Endodermal cell (in vitro differentiated cells): Measurements from ENCODE around the gene PPP2R3A. TPM values are rescaled to one million over a fixed set of nuclear protein-coding genes. Genes with fewer than 3 reads are reported as not detected.
"Not testable (repeated sequence)": the region's sequence is repeated elsewhere in the genome, so short reads cannot be mapped to it uniquely, and the experiment has no call there.

ENCODE experiments used
- DNase-seq: peaks from one replicate; pipeline ENCODE4 v3.0.0-alpha.2; 2017
- H3K27ac ChIP-seq: 2 replicates; pipeline ENCODE4 v1.5.1; 2013; ENCODE audit warnings: mild to moderate bottlenecking, low read depth, low read length, moderate library complexity
- H3K27me3 ChIP-seq: 2 replicates; pipeline ENCODE4 v1.6.1; 2013; ENCODE audit warnings: mild to moderate bottlenecking, low read length, moderate library complexity; ENCODE audit not compliant: insufficient read depth, control insufficient read depth, poor library complexity, severe bottlenecking
- H3K36me3 ChIP-seq: 2 replicates; pipeline ENCODE4 v1.7.0; 2013; ENCODE audit warnings: mild to moderate bottlenecking, low read length, moderate library complexity; ENCODE audit not compliant: control insufficient read depth, insufficient read depth
- H3K4me1 ChIP-seq: one replicate; pipeline ENCODE4 v1.7.0; 2013; ENCODE audit warnings: low read length; ENCODE audit not compliant: control insufficient read depth, insufficient read depth
- H3K4me3 ChIP-seq: 2 replicates; pipeline ENCODE4 v1.5.1; 2013; ENCODE audit warnings: mild to moderate bottlenecking, low read length, moderate library complexity
- H3K9ac ChIP-seq: 2 replicates; pipeline ENCODE4 v1.6.1; 2013; ENCODE audit warnings: mild to moderate bottlenecking, low read length, moderate library complexity; ENCODE audit not compliant: poor library complexity, severe bottlenecking; ENCODE audit errors: extremely low read depth
- H3K9me3 ChIP-seq: 2 replicates; pipeline ENCODE4 v1.6.1; 2013; ENCODE audit warnings: mild to moderate bottlenecking, low read length, moderate library complexity; ENCODE audit not compliant: control insufficient read depth
- H3K27ac Mint-ChIP-seq: 2 replicates; pipeline ENCODE4 v1.8.0; 2020; ENCODE audit warnings: mixed read lengths
- H3K27me3 Mint-ChIP-seq: 2 replicates; pipeline ENCODE4 v1.8.0; 2021; ENCODE audit warnings: mild to moderate bottlenecking, mixed read lengths; ENCODE audit not compliant: insufficient read depth
- H3K36me3 Mint-ChIP-seq: 2 replicates; pipeline ENCODE4 v1.8.0; 2020; ENCODE audit warnings: low read depth, mixed read lengths
- H3K4me1 Mint-ChIP-seq: 2 replicates; pipeline ENCODE4 v1.8.0; 2020; ENCODE audit warnings: mixed read lengths
- H3K4me3 Mint-ChIP-seq: 2 replicates; pipeline ENCODE4 v1.8.0; 2020; ENCODE audit warnings: mild to moderate bottlenecking, moderate library complexity, mixed read lengths
- H3K9me3 Mint-ChIP-seq: 2 replicates; pipeline ENCODE4 v1.8.0; 2020; ENCODE audit warnings: mild to moderate bottlenecking, mixed read lengths
- WGBS, 2 experiments: methylation state at CpG; one replicate each; pipeline versions ENCODE4 v1.1.5 to v1.1.7; 2013; ENCODE audit warnings: missing lambda C conversion rate in 2 of 2, mixed read lengths in 1 of 2; ENCODE audit not compliant: insufficient coverage in 1 of 2, insufficient read length in 1 of 2; 5-methylcytosine and 5-hydroxymethylcytosine counted together
- total RNA-seq, 2 donors: library from RNA; stranded (reverse); fragmentation: NEBNext Ultra II Directional in 1 of 2; extraction: Animal tissue kit (Norgen Biotek cat#: 25700) in 1 of 2; gene quantifications; 2 replicates in 1 of 2; 3 replicates in 1 of 2; pipeline ENCODE4 v1.2.1, GENCODE V29; 2021
- TF ChIP-seq, protein P1 (sequence below): fragments of 200-600 bp; sonication (generic); conservative IDR thresholded peaks from 2 replicates; pipeline ENCODE4 v1.5.0; 2021; ENCODE audit warnings: antibody characterized with exemption, mild to moderate bottlenecking

The PPP2R3A gene
- total RNA-seq, 2 donors from 2014 or later, result 12.5 to 16.5 TPM

DNA sequence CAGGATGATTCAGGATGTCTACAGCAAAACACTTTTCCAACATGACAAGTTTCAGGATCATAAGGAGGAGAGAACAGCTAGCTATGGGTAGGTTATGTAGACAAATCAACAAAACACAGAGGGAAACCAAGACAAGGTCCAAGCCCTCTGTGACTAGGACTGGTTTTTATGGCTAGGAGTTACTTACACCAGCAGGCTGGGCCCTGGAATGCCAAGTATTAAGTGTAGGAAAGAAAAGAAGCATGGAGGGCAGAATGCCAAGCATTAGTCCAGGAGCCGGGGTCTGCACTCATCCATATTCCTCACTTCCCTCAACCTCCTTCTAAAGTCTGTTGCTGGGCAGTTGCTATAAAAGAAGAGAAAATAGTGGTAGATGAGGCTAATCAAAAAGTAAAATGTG is 35.3 kb upstream of the PPP2R3A start:
- H3K4me3 ChIP-seq, result no peak overlapping the region
- H3K27me3 ChIP-seq, result no peaks in the 10 kb centered on the region
- Mint-ChIP-seq H3K4me3 (no peak overlapping the region), H3K27me3 (no peaks in the 10 kb centered on the region), H3K4me1 (no peaks in the 10 kb centered on the region), H3K27ac (no peak overlapping the region), H3K36me3 (no peaks in the 10 kb centered on the region), H3K9me3 (no peaks in the 10 kb centered on the region)
- H3K9me3 ChIP-seq, result no peaks in the 10 kb centered on the region
- no peak overlapping the region for H3K27ac ChIP-seq
- WGBS, 2 experiments, result no CpG with 5 or more reads among the region's 1 CpG
- no peaks in the 10 kb centered on the region for H3K4me1 ChIP-seq
- H3K36me3 ChIP-seq, result no peaks in the 10 kb centered on the region
- no peak overlapping the region for H3K9ac ChIP-seq
- no peak for DNase-seq
- TF ChIP-seq, protein P1, sequence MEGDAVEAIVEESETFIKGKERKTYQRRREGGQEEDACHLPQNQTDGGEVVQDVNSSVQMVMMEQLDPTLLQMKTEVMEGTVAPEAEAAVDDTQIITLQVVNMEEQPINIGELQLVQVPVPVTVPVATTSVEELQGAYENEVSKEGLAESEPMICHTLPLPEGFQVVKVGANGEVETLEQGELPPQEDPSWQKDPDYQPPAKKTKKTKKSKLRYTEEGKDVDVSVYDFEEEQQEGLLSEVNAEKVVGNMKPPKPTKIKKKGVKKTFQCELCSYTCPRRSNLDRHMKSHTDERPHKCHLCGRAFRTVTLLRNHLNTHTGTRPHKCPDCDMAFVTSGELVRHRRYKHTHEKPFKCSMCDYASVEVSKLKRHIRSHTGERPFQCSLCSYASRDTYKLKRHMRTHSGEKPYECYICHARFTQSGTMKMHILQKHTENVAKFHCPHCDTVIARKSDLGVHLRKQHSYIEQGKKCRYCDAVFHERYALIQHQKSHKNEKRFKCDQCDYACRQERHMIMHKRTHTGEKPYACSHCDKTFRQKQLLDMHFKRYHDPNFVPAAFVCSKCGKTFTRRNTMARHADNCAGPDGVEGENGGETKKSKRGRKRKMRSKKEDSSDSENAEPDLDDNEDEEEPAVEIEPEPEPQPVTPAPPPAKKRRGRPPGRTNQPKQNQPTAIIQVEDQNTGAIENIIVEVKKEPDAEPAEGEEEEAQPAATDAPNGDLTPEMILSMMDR, result no peak

DNA sequence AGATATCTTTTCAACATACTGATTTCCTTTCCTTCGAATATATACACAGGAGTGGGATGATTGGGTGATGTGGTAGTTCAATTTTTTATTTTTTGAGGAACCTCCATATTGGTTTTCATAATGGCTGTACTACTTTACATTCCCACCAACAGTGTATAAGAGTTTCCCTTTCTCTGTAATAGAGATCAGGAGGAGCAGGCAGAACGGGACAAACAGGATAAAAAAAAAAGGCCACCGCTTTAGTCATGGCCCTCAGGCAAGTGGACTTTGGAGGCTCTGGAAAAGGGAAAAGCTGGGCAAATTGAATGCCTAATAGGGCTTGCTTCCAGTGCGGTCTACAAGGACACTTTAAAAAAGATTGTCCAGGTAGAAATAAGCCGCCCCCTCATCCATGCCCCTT is 30.4 kb upstream of the PPP2R3A start:
- H3K4me3 ChIP-seq, result not testable (repeated sequence)

DNA sequence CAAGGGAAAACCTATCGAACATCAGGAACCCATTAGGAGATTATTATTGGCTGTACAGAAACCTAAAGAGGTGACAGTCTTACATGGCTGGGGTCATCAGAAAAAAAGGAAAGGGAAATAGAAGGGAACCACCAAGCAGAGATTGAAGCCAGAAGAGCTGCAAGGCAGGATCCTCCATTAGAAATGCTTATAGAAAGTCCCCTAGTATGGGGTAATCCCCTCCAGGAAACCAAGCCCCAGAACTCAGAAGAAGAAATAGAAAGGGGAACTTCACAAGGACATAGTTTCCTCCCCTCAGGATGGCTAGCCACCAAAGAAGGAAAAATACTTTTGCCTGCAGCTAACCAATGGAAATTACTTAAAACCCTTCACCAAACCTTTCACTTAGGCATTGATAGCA is 27.8 kb upstream of the PPP2R3A start:
- H3K4me3 Mint-ChIP-seq, H3K27ac Mint-ChIP-seq, H3K9me3 Mint-ChIP-seq: not testable (repeated sequence)

More for the DNA sequence above, 30.4 kb upstream of the PPP2R3A start:
- not testable (repeated sequence) for H3K27ac ChIP-seq, H3K4me3 Mint-ChIP-seq, H3K9me3 ChIP-seq, H3K9me3 Mint-ChIP-seq, H3K9ac ChIP-seq, H3K4me1 Mint-ChIP-seq, H3K36me3 ChIP-seq, H3K27me3 ChIP-seq, H3K27me3 Mint-ChIP-seq, DNase-seq, H3K36me3 Mint-ChIP-seq, H3K27ac Mint-ChIP-seq, H3K4me1 ChIP-seq
- 90 to 100% methylated on average over 1 to 4 of the region's 5 CpGs for WGBS, 2 experiments

GRCh38 chr3:135944831-135945230 is 20.7 kb upstream of the PPP2R3A start:
- DNase-seq, result no peak
- H3K36me3 Mint-ChIP-seq, result no peaks in the 10 kb centered on the region
- H3K27me3 ChIP-seq, result no peaks in the 10 kb centered on the region

More for the DNA sequence above, 27.8 kb upstream of the PPP2R3A start:
- not testable (repeated sequence) for H3K9me3 ChIP-seq, H3K9ac ChIP-seq, H3K27me3 Mint-ChIP-seq, H3K27me3 ChIP-seq, H3K4me1 Mint-ChIP-seq, H3K36me3 Mint-ChIP-seq, H3K27ac ChIP-seq, H3K36me3 ChIP-seq, H3K4me3 ChIP-seq, H3K4me1 ChIP-seq, DNase-seq
- 96 to 100% methylated on average over 1 of the region's 1 CpG for WGBS, 2 experiments

More at GRCh38 chr3:135944831-135945230, 20.7 kb upstream of the PPP2R3A start:
- Mint-ChIP-seq H3K9me3 (no peaks in the 10 kb centered on the region), H3K4me3 (no peak overlapping the region), H3K27me3 (no peaks in the 10 kb centered on the region), H3K4me1 (no peaks in the 10 kb centered on the region), H3K27ac (no peak overlapping the region)
- Histone ChIP-seq H3K36me3 (no peaks in the 10 kb centered on the region), H3K4me3 (no peak overlapping the region), H3K9ac (no peak overlapping the region), H3K27ac (no peak overlapping the region), H3K4me1 (no peaks in the 10 kb centered on the region), H3K9me3 (no peaks in the 10 kb centered on the region)
- TF ChIP-seq, protein P1, result no peak
- 91% methylated on average over 2 of the region's 2 CpGs; no CpG with 5 or more reads in 1 of the 2 experiments for WGBS, 2 experiments
